Activated T-helper 2 cell treated with anti-CD3 and anti-CD28 coated beads, Interferon-gamma antibody, Interleukin-2, Interleukin-4, amounts not matched to agents 10 μg/mL and 5 μg/mL and 100 μg/mL, durations not matched to agents 14 hours and 24 hours and 36 hours (primary cell): Measurements from ENCODE around the gene AAK1. TPM values are rescaled to one million over a fixed set of nuclear protein-coding genes. Genes with fewer than 3 reads are reported as not detected.
A peak's percentile ranks its signal among the peaks of the same experiment; 100 is the strongest.
"Not testable (repeated sequence)": the region's sequence is repeated elsewhere in the genome, so short reads cannot be mapped to it uniquely, and the experiment has no call there.

ENCODE experiments used
- DNase-seq: peaks from one replicate; pipeline ENCODE4 v3.0.0; 2021; ENCODE audit warnings: low spot score
- H3K27ac Mint-ChIP-seq: one replicate; pipeline ENCODE4 v1.8.0; 2021; ENCODE audit warnings: mixed read lengths
- H3K27me3 Mint-ChIP-seq: one replicate; pipeline ENCODE4 v1.8.0; 2021; ENCODE audit warnings: low read depth, mixed read lengths
- H3K36me3 Mint-ChIP-seq: one replicate; pipeline ENCODE4 v1.8.0; 2021; ENCODE audit warnings: low read depth, mixed read lengths
- H3K4me1 Mint-ChIP-seq: one replicate; pipeline ENCODE4 v1.8.0; 2021; ENCODE audit warnings: low read depth, mixed read lengths
- H3K4me3 Mint-ChIP-seq: one replicate; pipeline ENCODE4 v1.8.0; 2021; ENCODE audit warnings: low read depth, mild to moderate bottlenecking, moderate library complexity, mixed read lengths
- H3K9me3 Mint-ChIP-seq: one replicate; pipeline ENCODE4 v1.8.0; 2021; ENCODE audit warnings: mixed read lengths
- intact Hi-C: fragments of 100-400 bp; cut with micrococcal nuclease; formaldehyde crosslinking; loops from one replicate; pipeline ENCODE4 v1.15.1; 2023
- total RNA-seq: library from RNA; stranded (reverse); gene quantifications from 2 replicates; pipeline ENCODE4 v1.2.3, GENCODE V29; 2022

AAK1 gene
- total RNA-seq, 1 donor from 2014 or later, result 108 TPM

- H3K4me1 Mint-ChIP-seq, result peaks cover 13% of the 10 kb centered on the region
- no peak overlapping the region for H3K4me3 Mint-ChIP-seq
- intact Hi-C loops, result no loop called here
- no peak overlapping the region for H3K27ac Mint-ChIP-seq
- DNase-seq, result no peak
- H3K27me3 Mint-ChIP-seq, result no peaks in the 10 kb centered on the region
- peaks cover 2% of the 10 kb centered on the region for H3K36me3 Mint-ChIP-seq
- no peaks in the 10 kb centered on the region for H3K9me3 Mint-ChIP-seq
Observed at GRCh38 chr2:69456154-69456553, 187.4 kb downstream of the AAK1 start.

- H3K9me3 Mint-ChIP-seq, result no peaks in the 10 kb centered on the region
- H3K4me1 Mint-ChIP-seq, result peaks cover 13% of the 10 kb centered on the region
- no peak for DNase-seq
- no peak overlapping the region for H3K27ac Mint-ChIP-seq
- intact Hi-C loops, result no loop called here
- no peaks in the 10 kb centered on the region for H3K27me3 Mint-ChIP-seq
- H3K36me3 Mint-ChIP-seq, result no peaks in the 10 kb centered on the region
- H3K4me3 Mint-ChIP-seq, result no peak overlapping the region
Observed at GRCh38 chr2:69454976-69455375, 188.6 kb downstream of the AAK1 start.

GRCh38 chr2:69453475-69454129 is 189.9 kb downstream of the AAK1 start:
- H3K9me3 Mint-ChIP-seq, result no peaks in the 10 kb centered on the region
- peaks cover 13% of the 10 kb centered on the region for H3K4me1 Mint-ChIP-seq
- no peak overlapping the region for H3K4me3 Mint-ChIP-seq
- H3K27me3 Mint-ChIP-seq, result no peaks in the 10 kb centered on the region
- H3K27ac Mint-ChIP-seq, result peak overlapping the region; percentile 11
- intact Hi-C loops, result loop anchor here (1.0 kb wide), 2 partner anchors 16 to 54 kb away; partner anchors contain the start of gene NFU1
- no peaks in the 10 kb centered on the region for H3K36me3 Mint-ChIP-seq
- DNase-seq, result no peak

GRCh38 chr2:69452687-69453086 is 190.9 kb downstream of the AAK1 start:
- no peaks in the 10 kb centered on the region for H3K9me3 Mint-ChIP-seq
- peaks cover 13% of the 10 kb centered on the region for H3K4me1 Mint-ChIP-seq
- no peak overlapping the region for H3K27ac Mint-ChIP-seq
- intact Hi-C loops, result loop anchor here (1.0 kb wide), 2 partner anchors 15 to 55 kb away; partner anchors contain the start of gene NFU1
- no peak overlapping the region for H3K4me3 Mint-ChIP-seq
- DNase-seq, result no peak
- H3K27me3 Mint-ChIP-seq, result peaks cover 2% of the 10 kb centered on the region
- H3K36me3 Mint-ChIP-seq, result no peaks in the 10 kb centered on the region

GRCh38 chr2:69450735-69451416 is 192.7 kb downstream of the AAK1 start:
- Mint-ChIP-seq H3K36me3 (no peaks in the 10 kb centered on the region), H3K4me1 (peaks cover 13% of the 10 kb centered on the region), H3K9me3 (no peaks in the 10 kb centered on the region), H3K4me3 (no peak overlapping the region), H3K27ac (no peak overlapping the region), H3K27me3 (peaks cover 7% of the 10 kb centered on the region)
- no peak for DNase-seq
- intact Hi-C loops, result no loop called here

- Mint-ChIP-seq H3K27ac (no peak overlapping the region), H3K9me3 (no peaks in the 10 kb centered on the region), H3K36me3 (no peaks in the 10 kb centered on the region), H3K27me3 (peaks cover 7% of the 10 kb centered on the region), H3K4me1 (peaks cover 13% of the 10 kb centered on the region), H3K4me3 (no peak overlapping the region)
- DNase-seq, result no peak
- intact Hi-C loops, result no loop called here
Observed at GRCh38 chr2:69449906-69450305, 193.6 kb downstream of the AAK1 start.

- H3K4me1 Mint-ChIP-seq, DNase-seq, H3K27ac Mint-ChIP-seq, H3K27me3 Mint-ChIP-seq, H3K36me3 Mint-ChIP-seq, H3K9me3 Mint-ChIP-seq, H3K4me3 Mint-ChIP-seq, intact Hi-C loops: not testable (repeated sequence)
Observed at GRCh38 chr2:69443673-69444072, 199.9 kb downstream of the AAK1 start.

GRCh38 chr2:69439499-69439898 is 204.0 kb downstream of the AAK1 start:
- not testable (repeated sequence) for H3K4me3 Mint-ChIP-seq, H3K36me3 Mint-ChIP-seq, H3K27me3 Mint-ChIP-seq, DNase-seq, H3K27ac Mint-ChIP-seq, H3K9me3 Mint-ChIP-seq
- H3K4me1 Mint-ChIP-seq, result peaks cover 23% of the 10 kb centered on the region
- intact Hi-C loops, result loop anchor here (5.0 kb wide), 4 partner anchors 38 to 388 kb away; partner anchors contain the start of gene GMCL1

- H3K4me1 Mint-ChIP-seq, result peaks cover 24% of the 10 kb centered on the region
- peaks cover 11% of the 10 kb centered on the region for H3K36me3 Mint-ChIP-seq
- no peak for DNase-seq
- H3K27ac Mint-ChIP-seq, result peak overlapping the region; percentile 96
- no peak overlapping the region for H3K4me3 Mint-ChIP-seq
- H3K9me3 Mint-ChIP-seq, result peaks cover 5% of the 10 kb centered on the region
- no peaks in the 10 kb centered on the region for H3K27me3 Mint-ChIP-seq
- intact Hi-C loops, result loop anchor here (5.0 kb wide), 4 partner anchors 39 to 389 kb away; partner anchors contain the start of gene GMCL1
Observed at GRCh38 chr2:69438580-69438979, 205.0 kb downstream of the AAK1 start.

GRCh38 chr2:69437751-69438154 is 205.8 kb downstream of the AAK1 start:
- Mint-ChIP-seq H3K27me3 (no peaks in the 10 kb centered on the region), H3K9me3 (peaks cover 5% of the 10 kb centered on the region), H3K4me1 (peaks cover 24% of the 10 kb centered on the region), H3K4me3 (peak overlapping the region; percentile 86), H3K27ac (peak overlapping the region; percentile 96), H3K36me3 (peaks cover 11% of the 10 kb centered on the region)
- intact Hi-C loops, result loop anchor here (1.0 to 5.0 kb wide), 7 partner anchors 16 to 390 kb away; partner anchors contain the start of genes GFPT1 and GMCL1
- no peak for DNase-seq

- H3K27me3 Mint-ChIP-seq, result no peaks in the 10 kb centered on the region
- intact Hi-C loops, result loop anchor here (1.0 to 5.0 kb wide), 7 partner anchors 16 to 390 kb away; partner anchors contain the start of genes GFPT1 and GMCL1
- H3K4me3 Mint-ChIP-seq, result peak within 1 kb of the TSS; percentile 86
Observed at GRCh38 chr2:69436938-69437750, 206.4 kb downstream of the AAK1 start, which contains the start of gene NFU1. TSS of gene NFU1 (minus strand) at chr2:69437435. CDS start at chr2:69437422, 13 bp downstream.

GRCh38 chr2:69436596-69436937 is 207.0 kb downstream of the AAK1 start:
- intact Hi-C loops, result loop anchor here (2.0 to 5.0 kb wide), 6 partner anchors 41 to 391 kb away; partner anchors contain the start of genes GFPT1 and GMCL1
- Mint-ChIP-seq H3K27ac (peak overlapping the region; percentile 96), H3K4me3 (peak overlapping the region; percentile 86), H3K27me3 (no peaks in the 10 kb centered on the region), H3K9me3 (peaks cover 5% of the 10 kb centered on the region), H3K4me1 (peaks cover 24% of the 10 kb centered on the region), H3K36me3 (peaks cover 11% of the 10 kb centered on the region)
- no peak for DNase-seq

More at GRCh38 chr2:69436938-69437750, 206.4 kb downstream of the AAK1 start, which contains the start of gene NFU1:
- Mint-ChIP-seq H3K36me3 (peaks cover 11% of the 10 kb centered on the region), H3K9me3 (peaks cover 5% of the 10 kb centered on the region), H3K27ac (peak within 1 kb of the TSS; percentile 96), H3K4me1 (peaks cover 24% of the 10 kb centered on the region)
- peak; percentile 82 for DNase-seq
